ENCODE results near the gene BYSL. TPM values are rescaled to one million over a fixed set of nuclear protein-coding genes. Genes with fewer than 3 reads are reported as not detected.
A peak's percentile ranks its signal among the peaks of the same experiment; 100 is the strongest.

The BYSL gene
- total and polyA plus RNA-seq, 9 of the 15 experiments (the other 6 are each of a cell fraction or from before 2014, with no cell fraction given), result 22.2 to 92.3 (median 53.4) TPM

DNA sequence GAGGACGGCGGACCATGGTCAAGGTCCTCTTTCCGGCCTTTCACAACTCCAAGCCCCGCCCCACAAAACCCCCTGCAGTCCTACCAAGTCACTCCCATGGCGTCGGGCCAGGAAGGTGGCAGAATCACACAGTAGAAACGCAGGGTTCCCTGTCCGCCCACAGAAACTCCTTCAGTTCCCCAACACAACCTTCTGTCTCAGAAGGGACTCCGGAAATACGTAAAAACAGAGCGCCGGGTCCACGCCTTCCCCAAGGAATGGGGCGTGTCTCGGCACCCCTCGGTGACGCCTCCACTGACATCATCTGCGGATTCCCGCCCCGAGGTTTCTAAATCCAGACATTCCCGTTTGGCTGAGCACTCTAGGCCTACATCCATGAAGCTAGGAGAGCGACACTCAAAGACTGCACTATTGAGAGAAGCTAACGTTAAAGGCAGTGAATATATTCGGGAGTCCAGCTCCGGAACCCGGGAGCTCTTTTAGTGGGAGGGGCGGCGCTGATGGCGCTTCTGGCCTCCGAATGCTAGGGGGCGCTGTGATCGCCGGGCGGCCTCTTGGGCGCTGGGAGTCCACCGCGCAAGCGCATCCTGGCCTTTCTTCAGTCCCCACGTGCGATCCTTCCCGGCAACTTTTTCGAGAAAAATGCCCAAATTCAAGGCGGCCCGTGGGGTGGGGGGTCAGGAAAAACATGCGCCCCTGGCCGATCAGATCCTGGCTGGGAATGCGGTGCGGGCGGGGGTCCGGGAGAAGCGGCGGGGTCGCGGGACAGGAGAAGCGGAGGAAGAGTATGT, at the start of gene BYSL, which contains the start of gene MED20 (continued):
- TF ChIP-seq, protein P1, sequence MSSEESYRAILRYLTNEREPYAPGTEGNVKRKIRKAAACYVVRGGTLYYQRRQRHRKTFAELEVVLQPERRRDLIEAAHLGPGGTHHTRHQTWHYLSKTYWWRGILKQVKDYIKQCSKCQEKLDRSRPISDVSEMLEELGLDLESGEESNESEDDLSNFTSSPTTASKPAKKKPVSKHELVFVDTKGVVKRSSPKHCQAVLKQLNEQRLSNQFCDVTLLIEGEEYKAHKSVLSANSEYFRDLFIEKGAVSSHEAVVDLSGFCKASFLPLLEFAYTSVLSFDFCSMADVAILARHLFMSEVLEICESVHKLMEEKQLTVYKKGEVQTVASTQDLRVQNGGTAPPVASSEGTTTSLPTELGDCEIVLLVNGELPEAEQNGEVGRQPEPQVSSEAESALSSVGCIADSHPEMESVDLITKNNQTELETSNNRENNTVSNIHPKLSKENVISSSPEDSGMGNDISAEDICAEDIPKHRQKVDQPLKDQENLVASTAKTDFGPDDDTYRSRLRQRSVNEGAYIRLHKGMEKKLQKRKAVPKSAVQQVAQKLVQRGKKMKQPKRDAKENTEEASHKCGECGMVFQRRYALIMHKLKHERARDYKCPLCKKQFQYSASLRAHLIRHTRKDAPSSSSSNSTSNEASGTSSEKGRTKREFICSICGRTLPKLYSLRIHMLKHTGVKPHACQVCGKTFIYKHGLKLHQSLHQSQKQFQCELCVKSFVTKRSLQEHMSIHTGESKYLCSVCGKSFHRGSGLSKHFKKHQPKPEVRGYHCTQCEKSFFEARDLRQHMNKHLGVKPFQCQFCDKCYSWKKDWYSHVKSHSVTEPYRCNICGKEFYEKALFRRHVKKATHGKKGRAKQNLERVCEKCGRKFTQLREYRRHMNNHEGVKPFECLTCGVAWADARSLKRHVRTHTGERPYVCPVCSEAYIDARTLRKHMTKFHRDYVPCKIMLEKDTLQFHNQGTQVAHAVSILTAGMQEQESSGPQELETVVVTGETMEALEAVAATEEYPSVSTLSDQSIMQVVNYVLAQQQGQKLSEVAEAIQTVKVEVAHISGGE (CRISPR knock-in tag; IDR thresholded peaks at IDR 0.05), result peak in 1 of 3 experiments; percentile 87; a peak in 2 of 6 replicates
- TF ChIP-seq RCOR1 (IDR thresholded peaks at IDR 0.05; ENCODE audit: borderline replicate concordance in 1 of 2, low read depth in 2 of 2, low read length in 2 of 2) (no peak; a peak in 1 of 4 replicates), CBX3 (IDR thresholded peaks at IDR 0.05; ENCODE audit: borderline replicate concordance in 1 of 2, low read length in 2 of 2) (peak in 1 of 2 experiments; percentile 11; a peak in 1 of 3 replicates), RB1 (IDR thresholded peaks at IDR 0.05; ENCODE audit: low read depth) (peak; percentile 91), SNAPC5 (CRISPR knock-in tag; IDR thresholded peaks at IDR 0.05) (no peak), PPARD (CRISPR knock-in tag; IDR thresholded peaks at IDR 0.05) (no peak), FOXA3 (CRISPR knock-in tag; conservative IDR thresholded peaks at IDR 0.05 in 1 of 2, IDR thresholded peaks at IDR 0.05 in 1 of 2) (0 out of 4 replicates have a peak, but pooled peaks of 1 of the 2 experiments have one; percentile 53), KLF13 (tag; IDR thresholded peaks at IDR 0.05; ENCODE audit: borderline replicate concordance, low read depth) (peak; percentile 98), ATF7 (IDR thresholded peaks at IDR 0.05) (peak; percentile 98), MCM2 (IDR thresholded peaks at IDR 0.05; ENCODE audit: low read depth) (no peak), HDGF (IDR thresholded peaks at IDR 0.05) (no peak), NFE2 (IDR thresholded peaks at IDR 0.05; ENCODE audit: low read depth) (peak; percentile 66), RFX7 (CRISPR knock-in tag; IDR thresholded peaks at IDR 0.05) (no peak), ZNF282 (CRISPR knock-in tag; IDR thresholded peaks at IDR 0.05) (no peak), CBFA2T2 (conservative IDR thresholded peaks at IDR 0.05) (no peak), TEAD2 (tag; IDR thresholded peaks at IDR 0.05) (no peak), POLR3A (IDR thresholded peaks at IDR 0.05; ENCODE audit: borderline replicate concordance, extremely low read depth, insufficient read depth, insufficient read length) (no peak), POLR2A (conservative IDR thresholded peaks at IDR 0.05) (peak; percentile 88), ZNF134 (CRISPR knock-in tag; conservative IDR thresholded peaks at IDR 0.05) (no peak; the same call in 1 of the 2 replicates), FOXK1 (CRISPR knock-in tag; IDR thresholded peaks at IDR 0.05; ENCODE audit: borderline replicate concordance) (no peak; the same call in 1 of the 2 replicates)
- TF ChIP-seq, protein P2, sequence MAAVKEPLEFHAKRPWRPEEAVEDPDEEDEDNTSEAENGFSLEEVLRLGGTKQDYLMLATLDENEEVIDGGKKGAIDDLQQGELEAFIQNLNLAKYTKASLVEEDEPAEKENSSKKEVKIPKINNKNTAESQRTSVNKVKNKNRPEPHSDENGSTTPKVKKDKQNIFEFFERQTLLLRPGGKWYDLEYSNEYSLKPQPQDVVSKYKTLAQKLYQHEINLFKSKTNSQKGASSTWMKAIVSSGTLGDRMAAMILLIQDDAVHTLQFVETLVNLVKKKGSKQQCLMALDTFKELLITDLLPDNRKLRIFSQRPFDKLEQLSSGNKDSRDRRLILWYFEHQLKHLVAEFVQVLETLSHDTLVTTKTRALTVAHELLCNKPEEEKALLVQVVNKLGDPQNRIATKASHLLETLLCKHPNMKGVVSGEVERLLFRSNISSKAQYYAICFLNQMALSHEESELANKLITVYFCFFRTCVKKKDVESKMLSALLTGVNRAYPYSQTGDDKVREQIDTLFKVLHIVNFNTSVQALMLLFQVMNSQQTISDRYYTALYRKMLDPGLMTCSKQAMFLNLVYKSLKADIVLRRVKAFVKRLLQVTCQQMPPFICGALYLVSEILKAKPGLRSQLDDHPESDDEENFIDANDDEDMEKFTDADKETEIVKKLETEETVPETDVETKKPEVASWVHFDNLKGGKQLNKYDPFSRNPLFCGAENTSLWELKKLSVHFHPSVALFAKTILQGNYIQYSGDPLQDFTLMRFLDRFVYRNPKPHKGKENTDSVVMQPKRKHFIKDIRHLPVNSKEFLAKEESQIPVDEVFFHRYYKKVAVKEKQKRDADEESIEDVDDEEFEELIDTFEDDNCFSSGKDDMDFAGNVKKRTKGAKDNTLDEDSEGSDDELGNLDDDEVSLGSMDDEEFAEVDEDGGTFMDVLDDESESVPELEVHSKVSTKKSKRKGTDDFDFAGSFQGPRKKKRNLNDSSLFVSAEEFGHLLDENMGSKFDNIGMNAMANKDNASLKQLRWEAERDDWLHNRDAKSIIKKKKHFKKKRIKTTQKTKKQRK (IDR thresholded peaks at IDR 0.05; ENCODE audit: borderline replicate concordance, low read depth, low read length), result no peak
